Measurements from ENCODE around the gene PITPNM3.
A peak's percentile ranks its signal among the peaks of the same experiment; 100 is the strongest.

PITPNM3 gene

GRCh38 chr17:6462692-6463091 lies 93.7 kb downstream of the PITPNM3 start:
- no peak for DNase-seq (ENCODE audit: low spot score)

DNA sequence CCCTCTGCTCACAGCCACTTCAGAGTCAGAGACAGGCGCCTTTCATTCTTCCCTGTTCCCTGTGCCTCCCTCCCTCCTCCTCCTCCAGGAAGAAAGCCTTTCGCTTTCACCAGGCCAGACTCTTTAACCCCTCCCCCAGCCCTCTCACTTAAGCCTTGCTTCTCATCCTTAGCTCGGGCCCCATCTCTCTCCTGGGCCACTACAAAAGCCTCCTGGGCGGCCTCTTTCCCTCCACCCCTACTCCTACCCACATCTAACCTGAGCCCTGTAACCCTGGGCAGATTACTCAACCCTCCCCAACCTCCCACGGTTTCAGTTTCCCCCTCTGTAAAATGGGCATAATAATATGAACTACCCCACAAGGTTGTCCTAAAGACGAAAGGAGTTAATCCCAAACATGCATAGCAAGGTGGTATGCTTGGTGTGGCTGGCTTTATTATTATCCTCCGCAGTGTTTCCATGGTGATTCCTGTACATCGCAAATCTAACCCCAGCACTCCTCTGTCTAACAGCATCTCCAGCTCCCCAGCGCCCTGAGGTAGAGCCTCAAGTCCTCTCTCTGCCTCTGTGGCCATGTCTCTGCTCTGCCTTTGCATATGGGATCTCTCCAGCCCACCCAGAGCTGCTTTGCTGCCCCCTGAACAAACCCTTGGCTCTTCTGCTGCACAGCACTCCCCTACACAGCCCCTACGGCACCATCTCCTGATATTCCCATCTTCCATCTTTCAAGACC lies 94.4 kb downstream of the PITPNM3 start:
- no peak for DNase-seq (ENCODE audit: low spot score)

DNA sequence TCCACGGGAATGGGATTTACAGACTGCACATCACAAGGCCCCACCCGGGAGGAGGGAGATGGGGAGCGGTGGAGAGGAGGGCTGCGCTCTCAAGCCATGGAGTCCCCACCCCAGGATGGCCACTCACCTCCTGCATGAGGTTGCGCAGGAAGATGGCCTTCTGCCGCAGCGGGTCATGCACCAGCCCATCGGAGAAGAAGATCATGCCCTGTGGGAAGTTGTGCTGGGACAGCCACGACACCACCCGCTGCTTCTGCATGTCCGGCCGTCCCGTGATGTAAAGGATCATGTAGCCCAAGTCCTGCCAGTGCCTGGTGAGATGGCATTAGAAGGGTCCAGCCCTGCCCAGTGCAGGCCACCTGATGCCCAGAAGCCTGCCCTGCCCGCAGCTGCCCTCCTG lies 95.1 kb downstream of the PITPNM3 start:
- no peak for DNase-seq (ENCODE audit: low spot score)

- no peak for DNase-seq (ENCODE audit: low spot score)
Observed at GRCh38 chr17:6460531-6461161, 95.7 kb downstream of the PITPNM3 start.

DNA sequence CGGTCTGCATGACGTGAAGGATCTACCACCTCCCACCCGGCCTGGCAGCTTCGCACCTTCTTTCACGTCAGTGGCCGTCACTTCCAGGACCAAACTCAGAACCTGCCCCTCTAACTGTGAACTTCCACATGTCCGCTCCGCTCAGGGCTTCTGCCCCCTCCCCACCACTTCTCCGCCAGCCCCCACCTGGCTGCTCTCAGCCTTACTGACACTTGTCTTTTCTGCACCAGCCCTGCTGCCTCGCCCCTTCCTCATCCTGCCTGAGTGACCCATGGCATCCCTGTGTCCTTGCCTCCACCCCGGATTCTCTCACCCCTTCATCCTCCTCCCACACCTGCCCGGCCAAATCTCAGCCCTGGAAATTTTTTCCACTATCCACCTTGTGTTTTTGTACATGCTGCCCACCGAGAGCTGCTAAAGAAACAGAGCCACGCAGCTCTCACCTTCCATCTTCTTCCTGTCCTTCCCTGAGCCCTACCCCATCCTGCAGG lies 97.8 kb downstream of the PITPNM3 start:
- DNase-seq (ENCODE audit: low spot score), result no peak

- DNase-seq (ENCODE audit: low spot score), result peak; percentile 39
Observed at GRCh38 chr17:6457688-6458459, 98.5 kb downstream of the PITPNM3 start.

DNA sequence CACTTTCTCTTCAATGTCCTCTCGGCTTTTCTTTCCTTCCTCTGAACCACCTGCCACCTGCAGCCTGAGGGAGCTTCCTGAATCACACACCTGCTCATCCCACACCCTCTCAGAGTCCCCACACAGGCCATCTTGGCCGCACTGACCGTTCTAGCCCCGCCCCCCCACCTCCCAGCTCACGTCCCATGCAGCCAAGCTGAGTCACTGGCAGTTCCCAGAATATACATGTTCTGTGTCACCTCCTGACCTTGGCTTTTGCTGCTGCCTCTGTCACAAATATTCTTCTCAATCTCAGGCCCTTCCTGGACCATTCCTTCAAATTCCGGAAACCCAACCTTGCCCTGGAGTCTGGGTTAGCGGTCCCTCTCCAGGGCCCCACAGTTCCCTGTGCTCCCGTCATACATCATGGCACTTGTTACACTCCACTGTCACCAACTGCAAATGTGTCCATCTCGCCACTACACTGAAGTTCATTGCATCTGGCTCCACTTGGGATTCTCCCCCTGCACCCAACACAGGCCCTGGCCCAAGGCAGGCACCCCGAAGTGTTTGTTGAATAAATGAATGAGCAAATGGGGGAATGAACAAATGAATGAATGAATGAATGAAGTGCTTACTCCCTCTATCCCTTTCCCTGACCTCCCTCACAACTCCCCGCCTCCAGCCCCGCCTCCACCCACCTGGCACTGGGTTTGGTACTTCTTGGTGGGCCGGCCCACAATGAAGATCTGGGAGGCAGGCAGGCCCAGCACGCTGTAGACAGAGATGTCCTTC lies 99.3 kb downstream of the PITPNM3 start:
- DNase-seq (ENCODE audit: low spot score), result peak; percentile 81

GRCh38 chr17:6456321-6456720 lies 100.0 kb downstream of the PITPNM3 start:
- DNase-seq (ENCODE audit: low spot score), result no peak

- DNase-seq (ENCODE audit: low spot score), result peak; percentile 54
Observed at GRCh38 chr17:6455321-6455705, 101.0 kb downstream of the PITPNM3 start.

GRCh38 chr17:6454495-6455320 lies 101.6 kb downstream of the PITPNM3 start:
- DNase-seq (ENCODE audit: low spot score), result no peak

DNA sequence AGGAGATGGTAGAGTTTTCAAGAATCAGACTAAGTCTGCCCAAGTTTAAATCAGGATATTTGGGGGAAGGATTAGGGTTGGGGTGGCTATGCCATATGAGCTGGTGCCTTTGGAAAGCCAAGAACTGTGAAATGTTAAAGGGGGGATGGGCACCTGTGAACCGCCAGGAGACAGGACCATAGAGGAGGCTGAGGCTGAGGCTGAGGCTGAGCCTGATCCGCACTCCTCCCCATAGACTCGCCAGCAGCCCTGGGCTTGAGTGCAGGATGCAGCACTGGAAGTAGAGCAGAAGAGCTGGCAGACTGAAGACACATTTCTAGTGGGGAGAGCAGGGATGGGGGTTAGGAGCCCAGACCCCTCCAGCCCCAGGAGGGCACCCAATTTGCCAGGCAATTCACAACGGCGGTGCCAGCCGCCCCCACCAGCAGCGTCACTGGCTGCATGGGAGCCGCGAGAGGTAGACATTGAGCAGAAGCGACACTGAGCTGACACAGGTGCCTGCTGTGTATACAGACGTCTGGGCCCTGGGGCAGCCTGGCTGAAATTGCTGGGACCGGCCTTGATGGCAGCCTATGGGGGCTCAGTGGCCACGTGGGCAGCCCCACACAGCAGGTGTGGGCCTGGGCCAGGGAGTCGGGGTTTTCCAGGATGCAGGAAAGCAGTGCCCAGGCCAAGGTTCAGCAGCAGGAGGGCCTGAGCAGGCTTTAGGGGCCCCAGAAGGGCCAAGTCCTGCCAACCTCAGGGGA lies 102.9 kb downstream of the PITPNM3 start:
- no peak for DNase-seq (ENCODE audit: low spot score)

DNA sequence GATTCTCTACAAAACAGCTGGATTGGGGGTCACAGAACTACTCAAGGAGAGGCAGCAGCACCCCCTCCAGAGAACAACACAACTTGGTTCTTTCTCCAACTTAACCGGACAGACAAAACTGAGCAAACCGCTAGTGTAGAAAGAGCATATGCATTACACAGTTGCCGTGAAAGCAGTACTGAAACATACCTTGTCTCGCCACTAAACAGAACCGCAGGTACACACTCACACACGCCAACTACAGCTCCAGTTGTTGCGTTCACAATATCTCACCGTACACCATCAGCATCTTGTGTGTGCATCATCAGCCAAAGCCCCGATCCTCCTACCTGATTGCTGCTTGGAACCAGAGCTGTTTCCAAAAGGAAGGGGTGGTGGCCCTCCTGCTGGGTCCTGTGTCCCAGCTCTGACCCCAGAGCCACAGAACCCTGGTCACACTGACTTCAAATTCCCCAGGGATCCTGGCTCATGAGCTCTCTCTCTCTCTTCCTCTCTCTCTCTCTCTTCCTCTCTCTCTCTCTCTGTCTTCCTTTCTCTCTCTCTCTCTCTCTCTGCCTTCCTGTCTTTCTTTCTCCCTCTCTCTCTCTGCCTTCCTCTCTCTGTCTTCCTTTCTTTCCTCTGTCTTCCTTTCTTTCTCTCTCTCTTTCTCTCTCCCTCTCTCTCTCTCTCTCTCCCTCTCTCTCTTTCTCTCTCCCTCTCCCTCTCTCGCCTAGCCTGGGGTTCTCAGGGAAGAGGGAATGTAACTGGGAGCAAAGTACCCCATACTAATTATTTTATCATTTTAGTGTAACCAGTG lies 103.7 kb downstream of the PITPNM3 start:
- no peak for DNase-seq (ENCODE audit: low spot score)

- DNase-seq (ENCODE audit: low spot score), result no peak
Observed at GRCh38 chr17:6450926-6451832, 105.2 kb downstream of the PITPNM3 start.

DNA sequence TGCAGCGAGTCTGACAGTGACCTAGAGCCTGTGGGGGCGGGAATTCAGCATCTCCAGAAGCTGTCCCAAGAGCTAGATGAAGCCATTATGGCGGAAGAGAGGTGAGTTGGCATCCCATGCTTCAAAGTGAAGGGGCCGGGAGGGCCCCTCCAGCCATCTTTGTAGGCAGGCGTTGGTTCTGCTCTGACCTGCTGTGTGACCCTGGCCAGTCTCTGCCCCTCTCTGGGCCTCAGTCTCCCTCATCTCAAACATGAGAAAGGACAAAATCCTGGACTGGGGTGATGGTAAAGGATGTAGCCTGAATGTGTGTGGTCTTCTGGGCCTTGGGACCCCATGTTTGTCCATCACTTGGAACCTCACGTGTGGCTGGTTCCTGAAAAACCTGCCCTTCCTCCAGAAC lies 107.0 kb downstream of the PITPNM3 start:
- no peak for DNase-seq (ENCODE audit: low spot score)

- no peak for DNase-seq (ENCODE audit: low spot score)
Observed at GRCh38 chr17:6448473-6448872, 107.9 kb downstream of the PITPNM3 start.

- DNase-seq (ENCODE audit: low spot score), result no peak
Observed at GRCh38 chr17:6446516-6447100, 109.7 kb downstream of the PITPNM3 start.

- no peak for DNase-seq (ENCODE audit: low spot score)
Observed at GRCh38 chr17:6444571-6445335, 111.6 kb downstream of the PITPNM3 start.
